T-helper 22 cell (primary cell): ENCODE measurements around the gene KCND3.

ENCODE experiments used
- DNase-seq: peaks from one replicate; pipeline ENCODE4 v3.0.0-alpha.2; 2020; ENCODE audit warnings: low read depth

Gene KCND3

GRCh38 chr1:111880881-111881837 is 108.3 kb downstream of the KCND3 start:
- DNase-seq = no peak

- no peak for DNase-seq
Observed at GRCh38 chr1:111879081-111879480, 110.4 kb downstream of the KCND3 start.

- DNase-seq = no peak
Observed at GRCh38 chr1:111878649-111879048, 110.8 kb downstream of the KCND3 start.

GRCh38 chr1:111878091-111878490 is 111.4 kb downstream of the KCND3 start:
- DNase-seq = no peak

GRCh38 chr1:111876631-111877030 is 112.8 kb downstream of the KCND3 start:
- no peak for DNase-seq

- DNase-seq = no peak
Observed at GRCh38 chr1:111875640-111876039, 113.8 kb downstream of the KCND3 start.

GRCh38 chr1:111873460-111874030 is 115.9 kb downstream of the KCND3 start:
- no peak for DNase-seq

GRCh38 chr1:111870181-111870580 is 119.3 kb downstream of the KCND3 start:
- no peak for DNase-seq

- DNase-seq = no peak
Observed at GRCh38 chr1:111867868-111868440, 121.5 kb downstream of the KCND3 start.

- no peak for DNase-seq
Observed at GRCh38 chr1:111864862-111865261, 124.6 kb downstream of the KCND3 start.

- DNase-seq = no peak
Observed at GRCh38 chr1:111863401-111863800, 126.1 kb downstream of the KCND3 start.

- DNase-seq = no peak
Observed at GRCh38 chr1:111862599-111862998, 126.9 kb downstream of the KCND3 start.

- no peak for DNase-seq
Observed at GRCh38 chr1:111861523-111861922, 127.9 kb downstream of the KCND3 start.

- DNase-seq = no peak
Observed at GRCh38 chr1:111857194-111857651, 132.2 kb downstream of the KCND3 start.

- DNase-seq = no peak
Observed at GRCh38 chr1:111856411-111857185, 132.9 kb downstream of the KCND3 start.

- DNase-seq = no peak
Observed at GRCh38 chr1:111855260-111855659, 134.2 kb downstream of the KCND3 start.

- DNase-seq = no peak
Observed at GRCh38 chr1:111852261-111852721, 137.2 kb downstream of the KCND3 start.

- no peak for DNase-seq
Observed at GRCh38 chr1:111851552-111851951, 137.9 kb downstream of the KCND3 start.

- no peak for DNase-seq
Observed at GRCh38 chr1:111850109-111850508, 139.4 kb downstream of the KCND3 start.

- no peak for DNase-seq
Observed at GRCh38 chr1:111848852-111849545, 140.5 kb downstream of the KCND3 start.

GRCh38 chr1:111847466-111847865 is 142.0 kb downstream of the KCND3 start:
- DNase-seq = no peak
